Measurements from ENCODE around the gene ABCC3. TPM values are rescaled to one million over a fixed set of nuclear protein-coding genes. Genes with fewer than 3 reads are reported as not detected.

ABCC3 gene
- total RNA-seq, 1 experiment from 2014 or later: 293 TPM

DNA sequence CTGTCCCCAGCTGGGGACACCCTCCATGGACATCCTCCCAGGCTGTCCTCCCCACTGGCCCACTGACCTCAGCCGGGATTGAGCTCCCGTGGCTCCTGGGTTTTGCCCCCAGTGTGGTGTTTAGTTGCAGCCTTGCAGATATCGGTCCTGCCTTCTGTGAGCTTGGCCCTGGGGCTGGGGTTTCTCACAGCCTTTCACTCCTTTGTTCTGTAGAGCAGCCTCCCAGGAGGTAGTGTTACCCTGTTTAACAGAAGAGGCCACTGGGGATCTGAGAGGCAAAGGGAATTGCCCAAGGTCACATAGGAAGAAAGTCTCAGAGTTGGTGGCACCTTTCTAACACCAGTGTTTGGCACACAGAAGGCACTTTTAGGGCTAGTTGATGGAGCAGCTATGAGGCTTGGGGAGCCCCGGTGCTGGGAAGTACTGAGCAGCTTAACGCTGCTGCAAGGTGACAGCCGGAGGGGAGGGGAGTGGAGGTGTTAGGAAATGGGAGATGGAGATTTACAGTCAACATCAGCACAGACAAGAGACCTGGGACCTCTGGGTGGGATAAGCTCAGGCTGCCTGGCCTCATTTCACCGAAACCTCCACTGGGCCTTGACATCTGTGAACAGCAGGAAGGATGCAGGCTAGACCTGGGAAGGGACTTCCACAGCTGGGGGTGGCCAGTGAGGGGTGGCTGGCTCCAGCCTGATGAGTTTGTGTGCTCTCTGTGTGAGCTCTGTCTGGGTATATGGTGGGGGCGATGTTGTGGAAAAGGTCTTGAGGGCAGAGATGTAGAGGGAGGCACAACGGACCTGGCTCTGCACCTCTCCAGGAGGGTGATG, 48.0 kb upstream of the ABCC3 start:
- ChIA-PET POLR2A (interaction anchor here (0.5 kb wide), 1 partner anchor 17 kb away, joined by 3 read pairs; no protein-coding TSS in a partner anchor), CTCF (interaction anchor here (0.6 kb wide), 1 partner anchor 71 kb away, joined by 3 read pairs; no protein-coding TSS in a partner anchor)
- BruUV-seq (replicated peaks): no TSS peak
- H3K27ac Mint-ChIP-seq (ENCODE audit: low read depth, unreplicated experiment): no peak overlapping the region
- TF ChIP-seq, protein P1, sequence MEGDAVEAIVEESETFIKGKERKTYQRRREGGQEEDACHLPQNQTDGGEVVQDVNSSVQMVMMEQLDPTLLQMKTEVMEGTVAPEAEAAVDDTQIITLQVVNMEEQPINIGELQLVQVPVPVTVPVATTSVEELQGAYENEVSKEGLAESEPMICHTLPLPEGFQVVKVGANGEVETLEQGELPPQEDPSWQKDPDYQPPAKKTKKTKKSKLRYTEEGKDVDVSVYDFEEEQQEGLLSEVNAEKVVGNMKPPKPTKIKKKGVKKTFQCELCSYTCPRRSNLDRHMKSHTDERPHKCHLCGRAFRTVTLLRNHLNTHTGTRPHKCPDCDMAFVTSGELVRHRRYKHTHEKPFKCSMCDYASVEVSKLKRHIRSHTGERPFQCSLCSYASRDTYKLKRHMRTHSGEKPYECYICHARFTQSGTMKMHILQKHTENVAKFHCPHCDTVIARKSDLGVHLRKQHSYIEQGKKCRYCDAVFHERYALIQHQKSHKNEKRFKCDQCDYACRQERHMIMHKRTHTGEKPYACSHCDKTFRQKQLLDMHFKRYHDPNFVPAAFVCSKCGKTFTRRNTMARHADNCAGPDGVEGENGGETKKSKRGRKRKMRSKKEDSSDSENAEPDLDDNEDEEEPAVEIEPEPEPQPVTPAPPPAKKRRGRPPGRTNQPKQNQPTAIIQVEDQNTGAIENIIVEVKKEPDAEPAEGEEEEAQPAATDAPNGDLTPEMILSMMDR (IDR thresholded peaks at IDR 0.05; ENCODE audit: unreplicated experiment): no peak
- no peaks in the 10 kb centered on the region for H3K9me3 Mint-ChIP-seq (ENCODE audit: unreplicated experiment)
- DNase-seq (ENCODE audit: unreplicated experiment): no peak
- no peaks in the 10 kb centered on the region for H3K36me3 Mint-ChIP-seq (ENCODE audit: insufficient read depth, unreplicated experiment)
- intact Hi-C loops (cut with micrococcal nuclease): no loop called here
- peaks cover 32% of the 10 kb centered on the region for H3K27me3 Mint-ChIP-seq (ENCODE audit: insufficient read depth, unreplicated experiment)
- H3K4me3 Mint-ChIP-seq (ENCODE audit: unreplicated experiment): no peak overlapping the region
- H3K4me1 Mint-ChIP-seq (ENCODE audit: insufficient read depth, unreplicated experiment): peaks cover 14% of the 10 kb centered on the region

DNA sequence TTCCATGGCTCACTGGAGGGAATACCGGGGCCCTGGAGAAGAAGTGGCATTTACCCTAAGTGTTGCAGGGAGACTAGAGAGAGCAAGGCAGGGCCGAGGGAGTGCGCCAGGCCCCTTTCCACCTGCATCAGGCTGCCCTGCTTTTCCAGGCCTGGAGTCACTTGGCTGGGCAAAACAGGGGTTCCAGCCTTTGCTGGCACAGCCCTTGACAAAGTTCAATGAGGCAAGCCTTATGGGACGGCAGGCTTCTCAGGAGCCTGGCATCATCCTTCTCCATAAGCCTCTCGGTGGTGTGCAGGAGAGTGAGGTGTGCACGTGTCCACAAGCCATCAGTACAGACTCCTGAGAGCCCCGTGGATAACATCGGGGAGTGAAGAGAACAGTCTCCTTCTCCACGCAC, 47.1 kb upstream of the ABCC3 start:
- Mint-ChIP-seq H3K4me3 (ENCODE audit: unreplicated experiment) (no peak overlapping the region), H3K9me3 (ENCODE audit: unreplicated experiment) (no peaks in the 10 kb centered on the region), H3K4me1 (ENCODE audit: insufficient read depth, unreplicated experiment) (peaks cover 14% of the 10 kb centered on the region), H3K27me3 (ENCODE audit: insufficient read depth, unreplicated experiment) (peaks cover 23% of the 10 kb centered on the region), H3K27ac (ENCODE audit: low read depth, unreplicated experiment) (no peak overlapping the region), H3K36me3 (ENCODE audit: insufficient read depth, unreplicated experiment) (no peaks in the 10 kb centered on the region)
- no TSS peak for BruUV-seq (replicated peaks)
- TF ChIP-seq, protein P1 (IDR thresholded peaks at IDR 0.05; ENCODE audit: unreplicated experiment): no peak
- CTCF ChIA-PET: interaction anchor here (0.9 to 1.0 kb wide), 2 partner anchors 25 to 43 kb away, joined by 3 read pairs; no protein-coding TSS in a partner anchor
- DNase-seq (ENCODE audit: unreplicated experiment): no peak
- intact Hi-C loops (cut with micrococcal nuclease): no loop called here
- POLR2A ChIA-PET: interaction anchor here (0.6 kb wide), 1 partner anchor 82 kb away, joined by 4 read pairs; no protein-coding TSS in a partner anchor

DNA sequence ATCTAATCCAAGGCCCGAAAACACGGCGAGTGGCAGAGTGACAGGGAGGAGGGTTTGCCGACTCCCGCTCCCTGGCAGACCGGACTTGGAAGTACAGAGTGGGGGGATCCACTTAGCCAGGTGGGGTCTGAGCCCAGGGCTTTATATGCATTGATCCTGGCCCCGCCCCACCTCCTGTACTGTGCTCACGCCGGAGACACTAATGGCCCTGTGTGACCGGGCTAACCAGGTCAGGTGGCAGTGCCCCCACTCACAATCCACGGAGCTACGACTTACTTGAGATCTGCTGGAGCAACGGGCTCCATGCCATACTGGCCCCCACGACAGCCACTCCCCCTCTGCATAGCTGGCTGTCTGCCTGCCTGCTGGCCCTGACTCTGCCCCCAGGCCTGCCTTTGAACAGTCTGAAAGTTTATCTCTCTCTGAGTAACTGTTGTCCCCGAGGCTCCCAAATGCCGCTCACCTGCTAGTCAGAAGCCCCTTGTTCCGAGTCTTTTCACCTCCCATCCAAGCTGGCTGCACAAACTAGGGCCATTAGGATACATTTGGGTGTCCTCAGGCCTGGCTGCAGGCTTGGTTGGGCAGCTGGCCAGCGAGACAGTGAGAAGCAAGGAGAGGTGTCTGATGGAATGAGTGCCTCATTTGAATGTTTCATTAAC, 46.2 kb upstream of the ABCC3 start:
- TF ChIP-seq, protein P1 (IDR thresholded peaks at IDR 0.05; ENCODE audit: unreplicated experiment): no peak
- no peak for DNase-seq (ENCODE audit: unreplicated experiment)
- H3K9me3 Mint-ChIP-seq (ENCODE audit: unreplicated experiment): no peaks in the 10 kb centered on the region
- ChIA-PET POLR2A (interaction anchor here (0.6 to 1.1 kb wide), 3 partner anchors 24 to 109 kb away, joined by 4 to 6 read pairs (median 5); no protein-coding TSS in a partner anchor), CTCF (interaction anchor here (0.6 to 0.9 kb wide), 2 partner anchors 26 to 42 kb away, joined by 3 read pairs; no protein-coding TSS in a partner anchor)
- peaks cover 14% of the 10 kb centered on the region for H3K4me1 Mint-ChIP-seq (ENCODE audit: insufficient read depth, unreplicated experiment)
- no TSS peak for BruUV-seq (replicated peaks)
- intact Hi-C loops (cut with micrococcal nuclease): no loop called here
- H3K4me3 Mint-ChIP-seq (ENCODE audit: unreplicated experiment): no peak overlapping the region
- no peak overlapping the region for H3K27ac Mint-ChIP-seq (ENCODE audit: low read depth, unreplicated experiment)
- H3K36me3 Mint-ChIP-seq (ENCODE audit: insufficient read depth, unreplicated experiment): no peaks in the 10 kb centered on the region
- peaks cover 14% of the 10 kb centered on the region for H3K27me3 Mint-ChIP-seq (ENCODE audit: insufficient read depth, unreplicated experiment)

All from MCF 10A (cell line).